Stimulated activated CD4-positive, alpha-beta T cell treated with anti-CD3 and anti-CD28 coated beads, TNF-alpha, amount 100 ng/mL, for 24 hours (primary cell): Measurements from ENCODE around the gene PDE8A.
A peak's percentile ranks its signal among the peaks of the same experiment; 100 is the strongest.
"Not testable (repeated sequence)": the region's sequence is repeated elsewhere in the genome, so short reads cannot be mapped to it uniquely, and the experiment has no call there.

ENCODE experiments used
- DNase-seq, 3 experiments: peaks; one replicate each; pipeline ENCODE4 v3.0.0-alpha.2; 2020; ENCODE audit warnings: low read depth in 3 of 3

Gene PDE8A

DNA sequence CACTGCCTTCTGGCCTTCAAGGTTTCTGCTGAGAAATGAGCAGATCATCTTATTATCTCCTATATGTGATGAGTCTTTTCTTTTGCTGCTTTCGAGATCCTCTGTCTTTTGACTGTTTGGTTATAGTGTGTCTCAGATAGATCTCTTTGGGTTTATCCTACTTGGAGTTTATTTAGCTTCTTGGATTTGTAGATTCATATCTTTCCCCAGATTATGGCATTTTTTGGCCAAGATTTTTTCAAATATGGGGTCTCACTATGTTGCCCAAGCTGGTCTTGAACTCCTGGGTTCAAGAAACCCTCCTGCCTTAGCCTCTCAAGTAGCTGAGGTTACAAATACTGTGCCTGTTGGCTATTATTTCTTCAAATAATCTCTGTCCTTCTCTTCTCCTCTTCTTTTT lies 150.3 kb downstream of the PDE8A start:
- DNase-seq: no peak

DNA sequence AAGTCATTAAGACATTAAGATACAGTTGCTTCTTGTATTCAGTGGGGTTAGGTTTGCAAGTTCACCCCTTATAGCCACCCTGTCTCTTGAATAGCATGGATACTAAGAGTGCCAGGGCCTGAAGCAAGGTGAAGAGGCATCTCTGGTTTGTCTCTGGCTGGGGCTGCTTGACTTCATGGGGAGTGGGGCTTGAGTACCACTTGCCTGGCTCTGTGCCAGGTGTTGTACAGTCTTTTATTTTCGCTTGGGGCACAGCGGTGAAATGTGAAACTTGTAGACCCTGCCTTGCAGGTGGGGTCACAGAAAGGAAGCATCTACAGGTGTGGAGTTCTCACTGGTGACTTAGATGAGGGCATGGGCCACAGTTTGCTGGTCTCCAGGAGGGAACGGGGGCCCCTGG lies 152.1 kb downstream of the PDE8A start:
- no peak for DNase-seq

DNA sequence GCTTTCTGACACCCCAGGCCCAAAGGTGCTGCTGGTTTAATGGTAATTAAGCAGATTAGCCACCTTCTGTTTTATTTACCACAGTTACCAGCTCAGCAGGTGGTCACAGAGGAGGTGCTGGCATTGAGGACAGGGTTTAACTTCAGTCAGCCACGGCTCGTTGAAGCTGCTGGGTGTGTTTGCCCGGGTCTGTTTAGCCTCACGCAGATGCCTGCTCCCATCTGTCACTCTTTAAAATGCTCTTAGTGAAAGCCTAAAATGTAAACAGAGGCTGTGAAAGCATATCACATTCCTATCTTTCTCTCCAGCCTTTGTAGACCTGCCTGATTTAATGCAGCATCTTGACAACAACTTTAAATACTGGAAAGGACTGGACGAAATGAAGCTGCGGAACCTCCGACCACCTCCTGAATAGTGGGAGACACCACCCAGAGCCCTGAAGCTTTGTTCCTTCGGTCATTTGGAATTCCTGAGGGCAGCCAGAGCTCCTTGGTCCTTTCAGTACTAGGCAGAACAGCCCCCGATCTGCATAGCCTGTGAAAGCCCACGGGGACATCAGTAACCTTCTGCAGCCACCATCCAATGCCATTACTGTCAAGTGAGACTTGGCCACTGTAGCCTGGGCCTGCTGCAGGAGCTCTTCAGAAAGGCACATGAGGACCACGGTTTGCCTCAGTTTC lies 156.0 kb downstream of the PDE8A start:
- no peak for DNase-seq

DNA sequence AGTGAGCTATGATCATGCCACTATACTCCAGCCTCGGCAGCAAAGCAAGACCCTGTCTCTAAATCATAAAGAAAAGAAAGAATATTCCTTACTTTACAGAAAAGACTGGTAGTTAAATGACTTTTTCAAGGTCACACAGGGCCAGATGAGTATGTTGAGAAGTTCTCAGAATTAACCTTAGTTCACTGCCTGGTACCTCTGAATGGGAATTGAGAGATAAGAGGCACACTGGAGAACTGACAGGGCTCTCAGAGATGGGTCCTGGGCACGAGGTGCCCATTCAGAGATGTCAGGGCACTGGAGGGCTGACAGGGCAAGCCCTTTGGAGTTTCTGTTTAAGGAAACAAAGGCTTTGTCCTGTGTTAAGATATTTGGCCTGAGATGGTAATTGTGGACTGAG lies 157.7 kb downstream of the PDE8A start:
- DNase-seq: no peak

DNA sequence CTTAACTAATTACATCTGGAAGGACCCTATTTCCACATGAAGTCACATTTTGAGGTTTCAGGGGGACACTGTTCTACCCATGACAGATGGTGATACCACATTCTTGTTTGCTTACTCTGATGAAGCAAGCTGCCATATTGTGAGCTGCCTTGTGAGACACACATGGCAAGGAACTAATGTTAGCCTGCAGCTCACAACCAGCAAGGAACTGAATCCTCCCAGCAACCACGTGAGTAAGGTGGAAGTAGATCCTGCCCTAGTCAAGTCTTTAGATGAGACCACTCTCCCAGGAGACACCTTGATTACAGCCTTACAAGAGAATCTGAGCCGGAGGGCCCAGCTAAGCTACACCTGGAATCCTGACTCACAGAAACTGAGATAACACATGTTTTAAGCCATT lies 160.1 kb downstream of the PDE8A start:
- no peak for DNase-seq

DNA sequence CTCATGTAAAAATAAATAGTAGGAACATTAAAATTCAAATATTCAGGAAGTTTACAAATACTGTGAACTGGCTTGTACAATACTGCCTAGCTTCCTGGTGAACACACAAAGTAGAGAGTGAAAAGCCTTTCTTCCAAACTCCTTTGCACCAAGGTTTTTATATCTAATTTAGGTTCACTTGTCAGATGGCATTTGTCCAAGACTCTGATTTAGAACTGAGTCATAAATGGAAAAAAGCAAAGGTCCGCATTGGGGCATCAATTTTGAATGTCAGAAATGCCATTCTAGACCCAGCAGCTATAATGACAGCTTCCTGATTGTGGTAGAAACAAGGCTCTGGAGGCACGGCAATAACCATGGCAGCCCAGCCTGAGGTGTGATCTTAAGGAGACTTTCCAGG lies 160.7 kb downstream of the PDE8A start:
- no peak for DNase-seq

DNA sequence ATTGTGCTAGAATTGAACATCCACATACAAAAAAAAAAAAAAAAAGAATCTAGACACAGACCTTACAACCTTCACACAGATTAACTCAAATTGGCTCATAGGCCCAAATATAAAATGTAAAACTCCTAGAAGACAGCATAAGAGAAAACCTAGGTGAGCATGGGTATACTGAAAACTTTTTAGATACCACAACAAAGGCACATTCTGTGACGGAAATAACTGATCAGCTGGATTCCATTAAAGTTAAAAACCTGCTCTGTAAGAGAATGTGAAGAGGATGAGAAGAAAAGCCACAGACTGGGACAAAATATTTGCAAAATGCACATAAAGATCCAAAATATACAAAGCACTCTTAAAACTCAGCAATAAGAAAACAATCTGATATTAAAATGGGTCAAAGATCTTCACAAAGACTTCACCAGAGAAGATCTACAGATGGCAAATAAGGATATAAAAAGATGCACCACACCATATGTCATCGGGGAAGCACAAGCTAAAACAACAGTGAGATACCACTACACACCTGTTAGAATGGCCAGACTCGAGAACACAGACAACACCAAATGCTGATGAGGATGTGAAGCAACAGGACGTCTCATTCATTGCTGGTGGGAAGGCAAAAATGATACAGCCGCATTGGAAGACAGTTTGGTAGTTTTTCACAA lies 167.9 kb downstream of the PDE8A start:
- no peak for DNase-seq

DNA sequence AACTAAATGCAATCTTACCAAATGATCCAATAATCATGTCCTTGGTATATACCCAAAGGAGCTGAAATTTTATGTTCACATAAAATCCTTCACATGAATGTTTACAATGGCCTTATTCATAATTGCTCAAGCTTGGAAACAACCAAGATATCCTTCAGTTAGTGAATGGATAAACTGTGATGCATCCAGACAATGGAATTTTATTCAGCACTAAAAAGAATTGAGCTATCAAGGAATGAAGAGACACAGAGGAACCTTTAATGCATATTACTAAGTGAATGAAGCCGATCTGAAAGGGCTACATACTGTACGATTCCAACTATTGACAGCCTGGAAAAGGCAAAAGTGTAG lies 168.4 kb downstream of the PDE8A start:
- no peak for DNase-seq

DNA sequence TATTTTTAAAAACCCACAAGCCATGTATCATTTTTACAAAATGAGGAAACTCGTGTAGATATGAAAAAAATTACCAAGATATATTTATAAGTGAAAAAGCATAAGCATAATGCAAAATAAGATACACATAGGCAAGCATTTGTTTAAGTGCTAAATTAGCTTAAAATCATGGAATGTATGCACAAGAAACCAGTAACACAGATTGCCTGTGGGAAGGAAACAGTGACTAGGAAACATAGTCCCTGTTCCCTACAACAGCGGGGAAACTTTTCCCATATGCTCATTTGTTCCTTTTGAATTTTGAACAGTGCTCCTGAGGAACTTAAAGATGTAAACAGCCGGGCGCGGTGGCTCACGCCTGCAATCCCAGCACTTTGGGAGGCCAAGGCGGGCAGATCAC lies 169.5 kb downstream of the PDE8A start:
- DNase-seq: no peak

DNA sequence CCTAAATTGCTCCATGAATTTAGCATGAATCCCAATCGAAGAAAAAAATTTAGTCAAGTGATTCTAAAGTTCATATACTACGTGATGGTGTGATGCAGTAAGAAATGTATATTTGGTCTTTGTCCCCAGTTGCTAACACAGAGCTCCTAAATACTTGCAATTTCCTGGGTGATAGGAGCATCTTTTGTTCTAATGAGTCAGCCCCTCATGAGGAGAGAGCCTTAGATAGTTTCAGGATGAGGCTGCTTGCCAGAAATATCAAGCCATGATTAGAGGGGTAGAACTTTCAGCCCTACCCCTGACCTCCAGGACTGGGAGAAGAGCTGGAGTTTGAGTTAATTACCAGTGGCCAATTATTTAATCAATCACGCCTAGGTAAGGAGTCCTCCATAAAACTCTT lies 170.2 kb downstream of the PDE8A start:
- no peak for DNase-seq

DNA sequence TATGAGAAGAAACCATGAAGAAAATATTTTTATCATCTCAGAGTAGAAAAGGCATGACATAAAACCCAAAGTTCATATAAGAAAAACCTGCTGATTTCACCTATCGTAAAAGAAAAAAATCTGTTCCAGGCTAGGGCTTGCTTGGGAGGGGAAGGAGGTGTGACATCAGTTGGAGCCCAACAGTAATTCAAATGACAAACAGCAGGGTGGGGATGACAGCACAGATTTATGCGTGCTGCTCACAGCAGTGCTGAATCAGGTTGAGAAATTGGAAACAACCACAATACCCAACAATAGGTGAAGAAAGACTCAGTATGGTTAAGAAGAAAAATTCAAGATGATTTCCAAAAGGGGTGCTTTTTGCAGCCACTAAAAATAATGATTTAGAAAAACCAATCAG lies 172.4 kb downstream of the PDE8A start:
- no peak for DNase-seq

DNA sequence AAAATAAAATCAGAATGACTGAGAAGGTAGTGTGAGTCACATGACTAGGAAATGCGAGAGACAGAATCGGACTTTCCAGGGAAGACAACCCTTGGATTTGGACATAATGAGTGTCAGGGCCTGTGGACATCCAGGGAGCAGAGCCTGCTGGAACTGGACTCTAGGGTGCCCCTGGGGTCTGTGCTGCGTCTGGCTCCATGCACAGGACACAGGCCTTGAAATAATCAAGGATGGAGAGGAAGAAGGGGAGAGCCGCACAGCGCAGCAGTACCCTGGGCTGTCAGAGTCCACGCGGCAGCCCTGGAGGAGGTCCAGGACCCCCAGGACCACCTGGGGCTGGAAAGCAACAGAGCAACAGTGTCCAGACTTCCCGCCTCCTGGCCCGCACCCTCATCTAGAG lies 173.7 kb downstream of the PDE8A start:
- DNase-seq: no peak

DNA sequence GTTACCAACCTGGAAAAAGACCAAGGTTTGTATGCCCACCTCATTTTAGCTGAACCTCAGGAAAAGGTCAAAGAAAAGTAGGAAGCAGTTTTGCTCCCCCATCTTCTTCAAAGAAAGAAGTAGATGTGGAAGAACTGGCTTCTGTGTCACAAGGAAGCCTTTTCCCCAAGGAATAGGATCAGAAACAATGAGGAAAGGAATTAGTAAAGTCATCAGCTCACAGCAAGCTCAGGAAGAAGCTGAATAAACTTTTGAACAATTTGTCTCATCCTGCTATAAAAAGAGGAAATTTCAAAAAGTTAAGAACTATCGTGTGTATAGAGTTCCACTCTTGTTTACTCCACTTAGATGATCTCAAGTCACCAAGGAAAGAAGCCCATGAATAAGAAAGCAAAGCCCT lies 174.2 kb downstream of the PDE8A start:
- DNase-seq: no peak

DNA sequence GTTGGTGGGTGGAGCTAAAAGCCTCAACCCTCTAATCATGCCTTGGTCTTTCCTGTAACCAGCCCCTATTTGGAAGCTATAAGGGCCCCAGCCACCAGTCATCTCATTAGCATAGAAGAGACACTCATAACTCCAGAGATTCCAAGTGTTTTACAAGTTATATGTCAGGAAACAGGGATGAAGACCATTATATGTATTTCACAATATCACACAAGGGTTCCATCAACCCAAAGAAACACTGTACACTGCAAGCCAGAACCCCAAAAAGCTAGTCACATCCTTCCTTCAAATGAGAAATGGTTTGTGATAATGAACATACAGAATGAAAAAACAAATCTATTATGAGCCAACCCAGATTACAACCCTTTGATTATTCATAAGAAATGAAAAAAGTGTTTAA lies 175.7 kb downstream of the PDE8A start:
- no peak for DNase-seq

DNA sequence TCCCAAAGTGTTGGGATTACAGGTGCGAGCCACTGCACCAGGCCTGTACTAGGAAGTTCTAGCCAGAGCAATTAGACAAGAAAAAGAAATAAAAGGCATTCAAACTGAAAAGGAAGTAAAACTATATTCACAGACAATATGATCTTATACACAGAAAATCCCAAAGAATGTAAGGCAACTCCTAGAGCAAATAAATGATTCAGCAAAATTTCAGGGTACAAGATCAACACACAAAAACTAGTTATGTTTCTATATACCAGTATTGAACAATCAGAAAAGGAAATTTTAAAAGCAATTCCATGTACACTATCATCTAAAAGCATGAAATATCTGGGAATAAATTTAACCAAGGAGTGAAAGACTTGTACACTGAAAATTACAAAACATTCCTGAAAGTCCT lies 180.6 kb downstream of the PDE8A start:
- no peak for DNase-seq

DNA sequence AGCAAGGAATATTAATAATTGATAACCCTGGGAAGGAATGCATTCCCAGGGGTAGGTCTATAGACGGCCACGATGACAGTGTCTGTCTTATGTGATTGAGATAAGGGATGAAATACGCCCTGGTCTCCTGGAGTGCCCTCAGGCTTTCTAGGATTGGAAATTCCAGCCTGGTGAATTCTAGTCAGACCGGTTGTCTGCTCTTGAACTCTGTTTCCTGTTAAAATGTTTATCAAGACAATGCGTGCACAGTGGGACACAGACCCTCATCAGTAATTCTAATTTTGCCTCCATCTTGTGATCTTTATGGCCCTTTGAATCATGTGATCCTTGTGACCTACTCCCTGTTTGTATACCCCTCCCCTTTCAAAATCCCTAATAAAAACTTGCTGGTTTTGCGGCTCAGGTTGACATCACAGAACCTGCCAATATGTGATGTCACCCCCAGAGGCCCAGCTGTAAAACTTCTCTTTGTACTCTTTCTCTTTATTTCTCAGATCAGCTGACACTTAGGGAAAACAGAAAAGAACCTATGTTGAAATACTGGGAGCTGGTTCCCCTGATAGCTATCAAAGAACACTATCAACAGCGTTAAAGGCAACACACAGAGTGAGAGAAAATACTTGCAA lies 183.3 kb downstream of the PDE8A start:
- no peak for DNase-seq

DNA sequence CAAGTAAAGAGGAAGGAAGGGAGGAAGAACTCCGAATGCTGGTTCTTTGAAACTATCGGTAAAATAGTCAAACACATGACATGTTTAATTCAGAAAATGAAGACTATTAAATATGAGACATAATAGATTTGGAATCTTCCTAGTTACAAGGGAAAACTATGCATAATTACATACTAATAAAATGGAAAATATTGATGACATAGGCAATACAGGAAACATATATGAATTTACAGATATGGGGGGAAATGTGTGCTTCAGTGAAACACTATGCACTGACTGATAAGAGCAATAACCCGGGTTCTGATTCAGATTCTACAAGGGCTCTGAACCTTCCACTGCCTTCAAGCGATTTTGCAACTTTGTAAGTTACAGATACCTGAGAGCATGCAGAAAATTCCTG lies 185.9 kb downstream of the PDE8A start:
- DNase-seq: no peak

DNA sequence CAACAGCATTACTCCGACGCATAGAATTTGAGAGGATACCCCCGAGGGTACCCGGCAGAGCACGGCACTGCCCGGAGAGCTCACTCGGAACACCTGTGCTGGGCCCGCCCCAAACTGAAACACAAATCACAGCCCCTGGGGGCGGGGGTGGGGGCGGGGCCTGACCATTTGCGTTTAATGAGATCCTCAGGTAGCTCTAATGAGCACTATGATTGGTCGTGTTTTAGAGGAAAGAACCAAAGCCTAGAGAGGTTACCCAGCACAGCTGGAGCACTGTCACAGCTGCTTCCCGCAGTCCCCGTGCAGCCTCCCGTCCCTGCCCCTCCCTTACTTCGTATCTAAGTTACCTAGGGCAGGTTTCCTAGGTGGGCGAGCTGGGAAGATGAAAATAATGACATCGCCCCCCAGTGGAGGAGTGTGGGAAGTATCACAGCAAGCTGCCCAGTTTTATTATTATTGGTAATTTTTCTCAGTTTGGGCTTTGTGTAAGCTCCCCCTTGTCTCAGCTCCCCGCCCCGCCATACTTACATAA lies 187.1 kb downstream of the PDE8A start:
- DNase-seq: peak; percentile 10 to 36 (median 22)

DNA sequence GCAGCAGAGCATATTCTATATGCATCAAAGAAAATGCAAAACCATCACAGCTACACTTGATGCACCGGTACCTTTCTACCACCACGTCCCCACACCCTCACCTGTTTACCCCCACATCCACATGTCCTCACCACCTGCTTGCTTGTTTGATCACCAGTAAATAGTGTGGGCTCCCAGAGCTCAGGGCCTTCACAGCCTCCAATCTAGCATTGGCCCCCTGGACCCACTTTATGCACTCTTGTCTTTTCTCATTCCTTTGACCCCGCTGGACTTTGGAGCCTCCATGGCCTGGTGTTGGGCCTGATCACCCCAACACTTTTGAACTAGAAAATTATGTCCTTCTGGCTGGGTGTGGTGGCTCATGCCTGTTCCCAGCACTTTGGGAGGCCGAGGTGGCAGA lies 190.1 kb downstream of the PDE8A start:
- DNase-seq: no peak

DNA sequence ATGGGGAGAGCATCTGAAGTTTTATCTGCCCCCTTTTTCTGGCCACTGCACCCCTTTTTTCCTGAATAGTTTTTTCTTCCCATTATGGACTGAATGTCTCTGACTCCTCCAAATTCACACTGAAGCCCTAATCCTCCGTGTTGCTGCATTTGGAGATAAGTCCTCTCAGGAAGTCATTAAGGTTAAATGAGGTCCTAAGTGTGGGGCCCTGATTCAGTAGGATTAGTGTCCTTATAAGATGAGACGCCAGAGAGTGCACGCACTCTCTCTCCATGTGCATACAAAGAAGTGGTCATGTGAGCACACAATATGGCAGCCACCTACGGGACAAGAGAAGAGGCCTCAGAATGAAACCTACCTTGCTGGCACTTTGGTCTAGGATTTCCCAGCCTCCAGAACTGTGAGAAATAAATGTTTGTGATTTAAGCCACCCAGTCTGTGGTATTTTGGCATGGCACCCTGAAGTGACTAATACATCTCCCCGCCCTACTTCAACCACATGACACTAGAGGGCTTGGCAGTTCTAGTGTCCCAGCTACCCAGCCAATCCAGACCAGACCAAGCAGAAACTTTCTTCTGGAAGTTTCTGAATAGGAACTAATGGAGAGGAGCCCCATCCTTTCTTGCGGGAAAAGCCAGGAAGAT lies 191.3 kb downstream of the PDE8A start:
- no peak for DNase-seq

DNA sequence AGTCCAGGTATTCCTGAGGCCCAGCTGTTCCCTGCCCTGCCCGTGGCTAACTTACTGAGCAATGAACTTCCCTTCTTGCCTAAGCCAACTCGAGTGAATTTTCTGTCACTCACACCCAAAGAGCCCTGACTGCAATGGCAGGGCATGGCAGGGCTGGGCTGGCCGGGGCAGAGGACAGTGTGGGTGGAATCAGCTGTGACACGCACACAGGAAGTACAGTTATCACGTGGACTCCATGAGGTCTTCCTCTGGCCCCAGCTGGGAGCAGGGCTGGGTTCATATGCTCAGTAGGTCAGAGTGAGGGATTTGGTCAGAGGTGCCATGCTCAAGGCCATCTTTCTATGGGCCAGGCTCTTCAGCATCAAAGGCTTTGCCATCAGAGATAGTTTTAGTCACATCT lies 192.0 kb downstream of the PDE8A start:
- DNase-seq: not testable (repeated sequence)

DNA sequence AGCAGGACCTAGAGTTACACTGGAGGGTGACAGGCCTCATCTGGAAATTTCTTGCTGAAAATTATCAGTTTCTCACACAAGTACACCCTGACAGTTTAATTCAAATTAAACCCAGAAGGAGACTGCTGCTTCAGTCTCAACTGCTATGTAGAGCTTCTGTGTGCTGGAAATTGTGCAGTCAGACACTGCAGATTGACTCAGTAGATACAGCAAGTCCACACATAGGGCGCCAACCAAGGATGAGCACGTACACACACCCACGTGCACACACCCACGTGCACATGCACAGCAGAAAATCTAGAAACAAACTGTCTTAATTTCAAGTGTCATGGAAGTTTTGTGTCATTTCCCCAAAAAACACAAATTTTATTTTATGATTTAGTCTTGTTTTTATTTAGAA lies 192.9 kb downstream of the PDE8A start:
- DNase-seq: no peak

DNA sequence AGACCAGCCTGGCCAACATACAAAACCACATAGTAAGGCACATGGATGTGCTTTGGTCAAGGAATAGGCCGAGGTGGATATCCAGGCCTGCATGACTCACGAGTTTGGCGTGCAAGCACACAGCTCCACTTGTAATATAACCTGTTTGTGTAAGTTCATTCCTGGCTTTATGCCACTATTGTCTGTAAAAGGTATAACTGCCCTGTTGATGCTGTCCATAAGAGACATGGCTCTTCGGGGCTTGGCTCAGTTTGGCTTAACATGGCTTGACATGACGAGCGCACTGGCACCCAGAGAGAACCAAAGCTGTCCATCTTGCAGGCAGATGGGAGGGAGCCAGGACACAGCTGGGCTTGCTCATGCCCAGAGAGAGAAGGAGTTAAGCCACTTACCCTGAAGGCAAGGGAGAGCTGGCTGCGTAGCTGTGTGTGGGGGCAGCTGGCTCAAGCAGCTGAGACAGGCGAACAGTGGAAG lies 195.4 kb downstream of the PDE8A start:
- not testable (repeated sequence) for DNase-seq
